ENCODE results near the gene SH3RF3. TPM values are rescaled to one million over a fixed set of nuclear protein-coding genes. Genes with fewer than 3 reads are reported as not detected.

The SH3RF3 gene
- total and polyA plus RNA-seq, 3 experiments from 2014 or later, result 0.24 to 0.31 (median 0.27) TPM

DNA sequence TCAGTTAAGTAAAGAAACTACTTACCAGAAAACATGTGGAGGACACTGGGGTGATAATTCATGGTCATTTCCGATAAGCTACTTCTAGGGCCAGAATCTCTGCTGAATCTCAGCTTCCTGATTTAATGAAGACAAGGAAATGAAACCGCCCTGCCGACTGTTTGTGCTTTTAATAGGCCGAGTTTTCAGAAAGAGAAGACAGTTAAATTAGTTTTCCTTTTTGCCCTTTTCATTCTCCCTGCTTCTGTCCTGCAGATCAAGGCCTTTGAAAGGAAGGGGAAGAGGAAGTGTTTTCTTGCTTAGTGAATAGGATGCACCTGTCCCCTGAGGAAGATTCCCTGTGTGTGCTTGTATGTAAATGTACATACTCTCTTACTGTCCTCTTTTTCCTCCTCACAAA lies 126.6 kb downstream of the SH3RF3 start:
- ChIA-PET CTCF (no interaction called here), POLR2A (no interaction called here)
- Histone ChIP-seq H3K4me1 (ENCODE audit: insufficient read depth, low read length) (no peaks in the 10 kb centered on the region), H3K27ac (ENCODE audit: low read depth, low read length) (no peak overlapping the region), H3K27me3 (ENCODE audit: insufficient read depth, low read length, poor library complexity, severe bottlenecking) (no peaks in the 10 kb centered on the region), H3K9me3 (ENCODE audit: low read length) (no peaks in the 10 kb centered on the region), H3K4me3 (ENCODE audit: low read length) (no peak overlapping the region), H3K36me3 (ENCODE audit: insufficient read depth, low read length) (no peaks in the 10 kb centered on the region)
- no peaks in the 10 kb centered on the region for H3K9me3 Mint-ChIP-seq
- peaks cover 9 to 32% of the 10 kb centered on the region in 2 donors for H3K27me3 Mint-ChIP-seq
- DNase-seq, result no peak
- no peaks in the 10 kb centered on the region for H3K4me1 Mint-ChIP-seq
- peak overlapping the region in 1 of 8 donors; percentile 16 for H3K27ac Mint-ChIP-seq
- H3K36me3 Mint-ChIP-seq, result peaks cover 0 to 1% (median 0%) of the 10 kb centered on the region in 3 donors
- H3K4me3 Mint-ChIP-seq, result no peak overlapping the region

DNA sequence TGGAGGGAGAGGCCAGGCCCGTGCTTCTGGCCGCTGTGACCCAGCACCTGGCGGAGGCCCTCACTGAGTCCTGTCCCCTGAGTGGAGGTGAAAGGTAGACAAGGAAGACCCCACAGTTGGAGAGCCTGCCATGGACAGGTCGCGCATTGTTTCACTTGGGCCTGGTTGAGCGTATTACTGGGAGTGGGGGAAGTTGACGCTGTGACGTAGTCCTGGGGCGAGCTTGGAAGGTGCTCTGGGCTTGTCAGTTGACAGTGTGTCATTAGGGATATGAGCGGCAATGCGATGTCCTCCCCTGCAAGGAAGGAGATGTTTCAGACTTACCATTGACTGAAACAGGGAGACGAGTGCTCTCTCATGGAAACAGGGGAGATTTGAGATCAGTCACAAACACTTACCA lies 127.1 kb downstream of the SH3RF3 start:
- no peak overlapping the region for H3K4me3 Mint-ChIP-seq
- H3K36me3 Mint-ChIP-seq, result peaks cover 0 to 1% (median 0%) of the 10 kb centered on the region in 3 donors
- CTCF ChIA-PET, result no interaction called here
- Histone ChIP-seq H3K27me3 (ENCODE audit: insufficient read depth, low read length, poor library complexity, severe bottlenecking) (no peaks in the 10 kb centered on the region), H3K4me1 (ENCODE audit: insufficient read depth, low read length) (no peaks in the 10 kb centered on the region), H3K36me3 (ENCODE audit: insufficient read depth, low read length) (no peaks in the 10 kb centered on the region), H3K9me3 (ENCODE audit: low read length) (no peaks in the 10 kb centered on the region), H3K27ac (ENCODE audit: low read depth, low read length) (no peak overlapping the region), H3K4me3 (ENCODE audit: low read length) (no peak overlapping the region)
- no peak for DNase-seq
- peak overlapping the region in 1 of 8 donors; percentile 16 for H3K27ac Mint-ChIP-seq
- H3K9me3 Mint-ChIP-seq, result no peaks in the 10 kb centered on the region
- H3K27me3 Mint-ChIP-seq, result peaks cover 7 to 32% of the 10 kb centered on the region in 2 donors
- POLR2A ChIA-PET, result no interaction called here
- peaks cover 0 to under 1% (median 0%) of the 10 kb centered on the region in 3 donors for H3K4me1 Mint-ChIP-seq

DNA sequence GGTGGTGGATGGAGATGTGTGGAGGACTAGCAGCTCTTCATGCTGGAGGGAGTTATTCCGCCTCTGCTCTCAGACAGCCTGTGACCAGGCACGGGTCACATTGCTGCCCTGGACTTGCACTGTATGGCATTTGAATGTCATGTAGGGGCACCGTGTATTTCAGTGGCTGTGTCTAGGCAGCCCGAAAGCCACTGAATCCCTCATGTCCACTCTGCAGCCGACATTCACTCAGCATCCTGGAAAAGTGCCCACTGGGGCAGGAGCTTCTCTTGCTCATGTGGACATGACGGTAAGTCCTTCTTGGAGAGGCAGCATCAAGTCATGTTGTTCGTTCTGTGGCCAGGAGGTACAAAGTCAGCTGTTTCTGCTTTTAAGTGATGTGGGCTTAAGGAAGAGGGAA lies 127.9 kb downstream of the SH3RF3 start:
- POLR2A ChIA-PET, result no interaction called here

DNA sequence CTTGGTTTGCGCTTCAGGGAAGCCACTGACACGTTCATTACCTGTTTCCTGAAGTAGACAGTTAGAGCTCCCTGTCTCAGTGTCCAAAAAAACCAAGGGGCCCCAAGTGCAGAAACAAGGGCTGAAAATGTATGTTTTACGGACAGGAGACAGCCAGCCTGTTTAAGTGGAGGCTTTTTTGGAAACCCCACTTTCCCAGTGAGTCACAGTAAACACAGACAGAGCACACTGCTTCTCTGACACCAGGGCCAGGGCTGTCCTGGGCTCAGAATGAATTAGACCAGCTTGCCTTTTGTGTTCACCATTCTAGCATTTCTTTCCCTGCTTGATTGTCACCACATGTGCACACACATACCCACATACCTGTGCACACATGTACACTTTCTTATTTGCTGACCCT lies 128.6 kb downstream of the SH3RF3 start:
- Histone ChIP-seq H3K9me3 (ENCODE audit: low read length) (no peaks in the 10 kb centered on the region), H3K4me1 (ENCODE audit: insufficient read depth, low read length) (no peaks in the 10 kb centered on the region), H3K36me3 (ENCODE audit: insufficient read depth, low read length) (no peaks in the 10 kb centered on the region), H3K4me3 (ENCODE audit: low read length) (no peak overlapping the region), H3K27ac (ENCODE audit: low read depth, low read length) (no peak overlapping the region), H3K27me3 (ENCODE audit: insufficient read depth, low read length, poor library complexity, severe bottlenecking) (no peaks in the 10 kb centered on the region)
- peaks cover 3 to 28% of the 10 kb centered on the region in 2 donors for H3K27me3 Mint-ChIP-seq
- ChIA-PET CTCF (no interaction called here), POLR2A (no interaction called here)
- H3K27ac Mint-ChIP-seq, result no peak overlapping the region
- H3K4me3 Mint-ChIP-seq, result no peak overlapping the region
- peaks cover 0 to 3% (median 0%) of the 10 kb centered on the region in 3 donors for H3K4me1 Mint-ChIP-seq
- H3K36me3 Mint-ChIP-seq, result peaks cover 0 to 1% (median 0%) of the 10 kb centered on the region in 3 donors
- H3K9me3 Mint-ChIP-seq, result no peaks in the 10 kb centered on the region
- no peak for DNase-seq

More for the DNA sequence above, 127.9 kb downstream of the SH3RF3 start:
- Histone ChIP-seq H3K9me3 (ENCODE audit: low read length) (no peaks in the 10 kb centered on the region), H3K27ac (ENCODE audit: low read depth, low read length) (no peak overlapping the region), H3K4me3 (ENCODE audit: low read length) (no peak overlapping the region), H3K27me3 (ENCODE audit: insufficient read depth, low read length, poor library complexity, severe bottlenecking) (no peaks in the 10 kb centered on the region), H3K36me3 (ENCODE audit: insufficient read depth, low read length) (no peaks in the 10 kb centered on the region), H3K4me1 (ENCODE audit: insufficient read depth, low read length) (no peaks in the 10 kb centered on the region)
- H3K36me3 Mint-ChIP-seq, result peaks cover 0 to 1% (median 0%) of the 10 kb centered on the region in 3 donors
- peaks cover 0 to 3% (median 0%) of the 10 kb centered on the region in 3 donors for H3K4me1 Mint-ChIP-seq
- no peaks in the 10 kb centered on the region for H3K9me3 Mint-ChIP-seq
- H3K27ac Mint-ChIP-seq, result no peak overlapping the region
- H3K4me3 Mint-ChIP-seq, result no peak overlapping the region
- DNase-seq, result no peak
- CTCF ChIA-PET, result no interaction called here
- peaks cover 3 to 28% of the 10 kb centered on the region in 2 donors for H3K27me3 Mint-ChIP-seq

DNA sequence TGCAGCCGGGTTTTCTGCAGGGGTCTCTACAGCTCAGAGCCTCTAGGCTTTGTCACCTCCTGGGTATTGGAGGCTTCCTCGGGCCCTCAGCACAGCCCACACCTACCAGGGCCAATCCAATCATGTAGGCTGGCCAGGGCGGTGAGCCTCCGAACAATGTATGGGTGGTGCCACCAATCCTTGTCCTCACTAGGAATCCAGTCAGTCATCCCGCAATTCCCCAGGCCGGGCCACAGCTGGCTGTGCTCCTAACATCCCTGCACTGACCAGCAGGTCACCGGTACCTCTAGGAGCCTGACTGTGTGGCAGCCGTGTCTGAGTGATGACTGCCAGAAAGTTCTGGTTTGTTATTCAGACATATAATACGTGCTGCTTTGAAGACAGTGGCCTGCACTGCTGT lies 129.4 kb downstream of the SH3RF3 start:
- peaks cover 0 to 1% (median 0%) of the 10 kb centered on the region in 3 donors for H3K36me3 Mint-ChIP-seq
- Histone ChIP-seq H3K36me3 (ENCODE audit: insufficient read depth, low read length) (no peaks in the 10 kb centered on the region), H3K4me3 (ENCODE audit: low read length) (no peak overlapping the region), H3K9me3 (ENCODE audit: low read length) (no peaks in the 10 kb centered on the region), H3K27me3 (ENCODE audit: insufficient read depth, low read length, poor library complexity, severe bottlenecking) (no peaks in the 10 kb centered on the region), H3K27ac (ENCODE audit: low read depth, low read length) (no peak overlapping the region), H3K4me1 (ENCODE audit: insufficient read depth, low read length) (no peaks in the 10 kb centered on the region)
- peaks cover 3 to 28% of the 10 kb centered on the region in 2 donors for H3K27me3 Mint-ChIP-seq
- POLR2A ChIA-PET, result no interaction called here
- CTCF ChIA-PET, result no interaction called here
- no peak for DNase-seq
- no peak overlapping the region for H3K4me3 Mint-ChIP-seq
- H3K4me1 Mint-ChIP-seq, result peaks cover 0 to 3% (median 0%) of the 10 kb centered on the region in 3 donors
- H3K9me3 Mint-ChIP-seq, result no peaks in the 10 kb centered on the region
- H3K27ac Mint-ChIP-seq, result no peak overlapping the region

DNA sequence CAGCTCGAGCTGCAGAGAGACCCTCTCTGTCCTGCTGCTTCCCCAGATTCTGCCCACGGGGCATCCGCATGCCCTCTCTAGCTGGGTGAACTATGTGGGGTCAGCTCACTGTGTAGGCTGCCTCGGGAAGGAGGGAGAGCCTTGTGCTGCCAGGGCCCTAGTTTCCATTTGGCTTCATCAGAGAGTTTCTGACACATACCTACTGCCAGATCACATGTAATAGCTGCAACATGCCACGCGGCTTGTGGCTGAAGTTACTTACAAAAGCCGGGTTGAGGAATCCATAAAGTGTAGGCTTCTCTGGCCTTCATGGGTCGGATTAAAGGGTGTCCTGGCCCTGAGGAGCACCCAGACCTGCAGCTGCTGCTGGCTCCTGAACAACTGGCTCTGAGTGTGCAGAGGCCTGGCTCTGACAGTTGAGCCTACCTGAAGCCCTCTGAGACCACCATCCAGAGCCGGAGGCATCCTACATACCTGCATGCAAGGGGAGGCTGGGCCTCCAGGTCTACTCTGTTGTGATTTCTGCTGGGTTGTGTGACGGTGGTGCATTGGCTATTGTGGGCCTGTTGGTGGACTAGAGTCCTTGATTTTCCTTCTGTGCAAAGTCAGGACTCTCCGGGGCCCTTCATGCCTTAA lies 130.0 kb downstream of the SH3RF3 start:
- Mint-ChIP-seq H3K4me3 (no peak overlapping the region), H3K27me3 (peaks cover 3 to 25% of the 10 kb centered on the region in 2 donors), H3K4me1 (peaks cover 0 to 3% (median 0%) of the 10 kb centered on the region in 3 donors), H3K9me3 (no peaks in the 10 kb centered on the region), H3K36me3 (peaks cover 0 to 1% (median 0%) of the 10 kb centered on the region in 3 donors), H3K27ac (no peak overlapping the region)
- Histone ChIP-seq H3K4me3 (ENCODE audit: low read length) (no peak overlapping the region), H3K9me3 (ENCODE audit: low read length) (no peaks in the 10 kb centered on the region), H3K27ac (ENCODE audit: low read depth, low read length) (no peak overlapping the region), H3K36me3 (ENCODE audit: insufficient read depth, low read length) (no peaks in the 10 kb centered on the region), H3K4me1 (ENCODE audit: insufficient read depth, low read length) (no peaks in the 10 kb centered on the region), H3K27me3 (ENCODE audit: insufficient read depth, low read length, poor library complexity, severe bottlenecking) (no peaks in the 10 kb centered on the region)
- POLR2A ChIA-PET, result no interaction called here
- CTCF ChIA-PET, result no interaction called here
- no peak for DNase-seq

DNA sequence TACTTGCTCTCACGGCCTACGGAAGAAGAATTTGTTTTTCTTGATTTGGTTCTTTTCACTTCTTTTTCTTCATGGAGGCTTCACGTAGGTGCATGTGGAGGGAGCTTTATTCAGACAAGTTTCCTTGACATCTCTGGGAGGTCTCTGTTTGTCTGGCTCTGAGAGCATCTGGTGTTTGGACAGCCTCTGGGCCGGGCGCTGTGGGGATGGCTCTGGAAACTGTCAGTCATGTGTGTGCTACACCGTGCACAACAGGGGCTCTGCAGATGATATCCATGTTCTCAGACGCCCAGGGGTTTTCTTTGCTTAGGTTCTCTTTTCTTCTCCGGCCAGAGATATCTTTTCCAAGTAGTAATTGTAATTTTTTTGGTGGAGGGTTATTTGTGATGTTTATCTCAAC lies 130.7 kb downstream of the SH3RF3 start:
- CTCF ChIA-PET, result no interaction called here
- Histone ChIP-seq H3K27me3 (ENCODE audit: insufficient read depth, low read length, poor library complexity, severe bottlenecking) (no peaks in the 10 kb centered on the region), H3K4me1 (ENCODE audit: insufficient read depth, low read length) (no peaks in the 10 kb centered on the region), H3K4me3 (ENCODE audit: low read length) (no peak overlapping the region), H3K27ac (ENCODE audit: low read depth, low read length) (no peak overlapping the region), H3K9me3 (ENCODE audit: low read length) (no peaks in the 10 kb centered on the region), H3K36me3 (ENCODE audit: insufficient read depth, low read length) (no peaks in the 10 kb centered on the region)
- no peak for DNase-seq
- Mint-ChIP-seq H3K4me1 (peaks cover 0 to 3% (median 0%) of the 10 kb centered on the region in 3 donors), H3K9me3 (no peaks in the 10 kb centered on the region), H3K4me3 (no peak overlapping the region), H3K27me3 (peaks cover 3 to 18% of the 10 kb centered on the region in 2 donors), H3K36me3 (peaks cover 0 to 1% (median 0%) of the 10 kb centered on the region in 3 donors), H3K27ac (no peak overlapping the region)
- POLR2A ChIA-PET, result no interaction called here

DNA sequence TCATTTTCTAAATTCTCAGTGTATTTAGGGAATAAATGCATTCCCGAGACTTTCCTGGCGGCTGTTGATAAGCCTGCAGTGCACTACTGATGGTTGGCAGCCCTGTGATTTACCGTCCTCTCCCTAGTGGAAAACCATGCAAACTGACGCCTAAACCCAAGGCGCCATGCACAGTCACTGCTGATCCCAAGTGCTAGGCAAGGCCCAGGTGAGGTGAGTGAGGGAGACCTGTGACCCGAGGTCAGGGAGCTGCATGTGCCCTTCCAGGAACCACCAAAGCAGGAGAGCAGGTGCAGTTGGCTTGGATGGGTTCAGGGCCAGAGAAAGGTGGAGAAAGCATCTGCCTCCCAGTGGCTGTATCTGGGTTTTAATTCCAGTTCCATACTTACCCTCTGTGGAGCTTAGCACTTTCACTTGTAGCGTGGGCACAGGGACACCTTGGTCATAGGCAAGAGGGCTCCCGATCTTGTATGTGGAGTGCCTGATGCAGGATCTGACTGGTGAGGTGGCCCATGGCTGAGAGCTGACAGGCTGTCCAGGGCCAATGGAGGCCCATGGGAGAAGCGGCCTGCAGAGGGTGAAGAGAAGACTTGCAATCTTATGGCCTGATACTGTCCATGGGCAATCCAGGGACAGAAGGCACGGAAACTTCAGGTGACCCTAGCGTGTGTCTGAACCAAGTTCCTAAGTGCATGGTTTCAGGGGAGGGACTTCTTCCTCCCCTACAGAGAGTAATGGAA lies 131.3 kb downstream of the SH3RF3 start:
- peaks cover 0 to 3% (median 0%) of the 10 kb centered on the region in 3 donors for H3K36me3 Mint-ChIP-seq
- Histone ChIP-seq H3K4me3 (ENCODE audit: low read length) (no peak overlapping the region), H3K36me3 (ENCODE audit: insufficient read depth, low read length) (no peaks in the 10 kb centered on the region), H3K4me1 (ENCODE audit: insufficient read depth, low read length) (no peaks in the 10 kb centered on the region), H3K27me3 (ENCODE audit: insufficient read depth, low read length, poor library complexity, severe bottlenecking) (no peaks in the 10 kb centered on the region), H3K9me3 (ENCODE audit: low read length) (no peaks in the 10 kb centered on the region), H3K27ac (ENCODE audit: low read depth, low read length) (no peak overlapping the region)
- peaks cover 0 to 3% (median 0%) of the 10 kb centered on the region in 3 donors for H3K4me1 Mint-ChIP-seq
- no peaks in the 10 kb centered on the region for H3K9me3 Mint-ChIP-seq
- CTCF ChIA-PET, result no interaction called here
- no peak overlapping the region for H3K27ac Mint-ChIP-seq
- POLR2A ChIA-PET, result no interaction called here
- peaks cover 3 to 13% of the 10 kb centered on the region in 2 donors for H3K27me3 Mint-ChIP-seq
- no peak overlapping the region for H3K4me3 Mint-ChIP-seq
- no peak for DNase-seq

Measured in CD8-positive, alpha-beta memory T cell (primary cell).